HK-2 (cell line): ENCODE measurements around the gene DXO.

ENCODE experiments used
- DNase-seq: peaks from one replicate; pipeline ENCODE4 v3.0.0-alpha.2; 2018; ENCODE audit not compliant: unreplicated experiment

The DXO gene

DNA sequence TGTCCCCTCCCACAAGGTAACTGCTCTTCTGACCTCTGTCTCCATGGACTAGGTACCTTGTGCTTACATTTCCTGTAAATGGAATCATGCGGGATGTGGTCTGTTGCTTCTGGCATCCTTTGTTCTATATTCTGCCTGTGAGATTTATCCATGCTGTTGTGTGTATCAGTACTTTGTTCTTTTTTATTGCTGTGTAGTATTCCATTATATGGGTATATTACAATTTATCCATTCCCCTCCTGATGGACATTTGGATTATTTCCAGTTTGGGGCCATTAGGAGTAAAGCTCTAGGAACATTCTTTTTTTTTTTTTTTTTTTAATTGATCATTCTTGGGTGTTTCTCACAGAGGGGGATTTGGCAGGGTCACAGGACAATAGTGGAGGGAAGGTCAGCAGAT, 41.0 kb downstream of the DXO start:
- no peak for DNase-seq

DNA sequence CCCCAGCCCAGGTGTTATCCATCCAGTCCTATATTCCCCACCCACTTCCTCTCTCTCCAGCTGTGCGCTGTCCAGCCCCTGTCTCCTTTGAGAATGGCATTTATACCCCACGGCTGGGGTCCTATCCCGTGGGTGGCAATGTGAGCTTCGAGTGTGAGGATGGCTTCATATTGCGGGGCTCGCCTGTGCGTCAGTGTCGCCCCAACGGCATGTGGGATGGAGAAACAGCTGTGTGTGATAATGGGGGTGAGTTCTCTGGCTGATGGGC, 43.3 kb downstream of the DXO start:
- no peak for DNase-seq

DNA sequence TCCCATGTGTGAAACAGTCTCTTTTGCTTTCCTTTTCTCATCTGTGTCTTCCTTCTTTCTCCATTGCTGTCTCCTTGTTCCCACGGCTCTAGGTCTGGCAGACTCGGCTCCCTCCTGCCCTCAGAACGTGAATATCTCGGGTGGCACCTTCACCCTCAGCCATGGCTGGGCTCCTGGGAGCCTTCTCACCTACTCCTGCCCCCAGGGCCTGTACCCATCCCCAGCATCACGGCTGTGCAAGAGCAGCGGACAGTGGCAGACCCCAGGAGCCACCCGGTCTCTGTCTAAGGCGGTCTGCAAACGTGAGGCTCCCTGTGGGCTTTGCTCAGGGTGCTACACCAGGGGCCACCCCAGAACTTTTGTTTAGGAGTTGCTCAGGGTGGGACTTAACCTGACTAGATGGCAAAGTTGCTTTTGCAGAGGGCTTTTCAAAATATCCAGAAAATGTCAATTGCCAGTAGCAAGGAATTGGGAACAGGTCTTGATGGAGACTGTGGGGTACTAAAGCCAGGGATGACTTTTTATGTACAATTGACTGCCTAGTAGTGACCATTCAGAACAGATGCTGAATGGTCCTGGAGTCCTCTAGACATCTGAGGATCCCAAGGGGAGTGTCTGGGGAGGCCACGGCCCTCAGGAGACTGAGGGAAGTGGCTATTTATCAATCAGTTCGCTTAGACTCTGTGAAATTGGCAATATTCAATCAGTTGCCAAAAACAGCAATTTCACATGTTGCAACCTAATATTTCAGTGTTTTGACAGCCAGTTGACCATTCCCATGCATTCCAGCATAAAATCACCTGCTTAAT, 43.9 kb downstream of the DXO start:
- no peak for DNase-seq

DNA sequence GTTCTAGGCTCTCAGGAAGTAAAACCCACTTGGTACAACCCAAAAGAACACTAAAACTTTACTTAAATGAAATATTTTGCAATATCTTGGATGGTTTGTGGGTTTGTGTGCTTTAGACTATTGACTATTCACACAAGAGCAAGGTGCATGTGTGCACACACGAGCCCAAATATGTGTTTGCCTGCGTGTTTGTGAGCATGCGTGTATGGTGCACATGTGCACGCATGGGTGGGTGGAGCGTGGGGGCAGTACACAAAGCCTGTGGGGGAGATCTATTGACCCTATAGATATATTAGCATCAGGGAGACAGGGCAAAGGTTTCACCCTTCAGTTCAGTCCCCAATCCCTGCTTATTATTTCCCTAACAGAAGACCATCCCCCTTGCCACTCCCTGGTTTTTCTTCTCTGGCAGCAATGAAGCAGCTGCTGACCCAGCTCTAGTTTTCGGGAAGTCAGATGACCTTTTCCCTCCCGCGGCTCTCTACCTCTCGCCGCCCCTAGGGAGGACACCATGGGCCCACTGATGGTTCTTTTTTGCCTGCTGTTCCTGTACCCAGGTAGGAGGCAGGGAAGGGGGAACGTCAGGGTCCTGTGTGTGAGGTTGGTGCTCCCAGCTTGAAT, 44.6 kb downstream of the DXO start, which contains the start of gene C2:
TSS of gene C2 (plus strand) at position 476 of the 621 bp plus-strand sequence. CDS start at position 512, 36 bp downstream.
- no peak for DNase-seq

DNA sequence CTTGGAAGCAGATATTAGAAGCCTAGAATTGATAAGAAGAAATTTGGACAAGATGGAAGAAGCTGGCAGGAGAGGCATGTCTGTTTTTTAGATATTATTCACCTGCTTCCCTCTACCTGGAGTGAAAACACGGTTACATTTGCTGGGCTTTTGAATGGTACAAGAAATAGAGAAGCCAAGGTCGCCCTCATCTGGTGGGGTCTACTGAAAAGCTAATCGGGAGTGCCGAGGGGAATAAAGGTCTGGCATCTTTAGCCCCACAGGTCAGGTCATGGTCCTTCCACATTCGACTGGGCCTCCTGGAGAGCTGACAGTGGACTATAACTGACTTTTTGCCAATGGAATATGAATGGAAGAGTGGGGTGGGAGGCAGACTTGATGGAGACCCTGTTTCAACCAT, 49.0 kb downstream of the DXO start:
- no peak for DNase-seq

DNA sequence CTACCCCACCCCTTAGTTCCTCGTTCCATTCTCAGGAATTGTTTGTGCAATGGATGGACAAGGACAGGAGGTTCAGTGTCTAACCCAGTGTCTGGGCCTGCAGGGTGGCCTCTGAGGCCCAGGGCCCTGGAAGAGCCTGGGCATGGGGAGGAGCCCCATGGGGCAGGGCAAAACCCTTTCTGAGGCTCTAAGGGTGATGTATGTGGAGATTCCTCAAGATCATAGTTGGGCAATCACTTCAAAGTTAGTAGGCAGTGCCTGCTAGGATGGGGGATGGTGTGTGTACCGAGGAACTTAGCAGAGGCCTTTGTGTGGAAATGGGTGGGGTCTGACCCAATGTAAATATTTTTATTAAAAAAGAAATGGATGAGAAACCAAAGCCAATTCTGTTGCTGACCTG, 51.1 kb downstream of the DXO start:
- DNase-seq = no peak
